GM19452 (cell line): ENCODE results near the gene MRPS15.

Experiments
- ATAC-seq: cut with Tn5 transposase; IDR thresholded peaks from one replicate; pipeline ENCODE4 v1.9.1; 2021; ENCODE audit not compliant: unreplicated experiment

MRPS15 gene

DNA sequence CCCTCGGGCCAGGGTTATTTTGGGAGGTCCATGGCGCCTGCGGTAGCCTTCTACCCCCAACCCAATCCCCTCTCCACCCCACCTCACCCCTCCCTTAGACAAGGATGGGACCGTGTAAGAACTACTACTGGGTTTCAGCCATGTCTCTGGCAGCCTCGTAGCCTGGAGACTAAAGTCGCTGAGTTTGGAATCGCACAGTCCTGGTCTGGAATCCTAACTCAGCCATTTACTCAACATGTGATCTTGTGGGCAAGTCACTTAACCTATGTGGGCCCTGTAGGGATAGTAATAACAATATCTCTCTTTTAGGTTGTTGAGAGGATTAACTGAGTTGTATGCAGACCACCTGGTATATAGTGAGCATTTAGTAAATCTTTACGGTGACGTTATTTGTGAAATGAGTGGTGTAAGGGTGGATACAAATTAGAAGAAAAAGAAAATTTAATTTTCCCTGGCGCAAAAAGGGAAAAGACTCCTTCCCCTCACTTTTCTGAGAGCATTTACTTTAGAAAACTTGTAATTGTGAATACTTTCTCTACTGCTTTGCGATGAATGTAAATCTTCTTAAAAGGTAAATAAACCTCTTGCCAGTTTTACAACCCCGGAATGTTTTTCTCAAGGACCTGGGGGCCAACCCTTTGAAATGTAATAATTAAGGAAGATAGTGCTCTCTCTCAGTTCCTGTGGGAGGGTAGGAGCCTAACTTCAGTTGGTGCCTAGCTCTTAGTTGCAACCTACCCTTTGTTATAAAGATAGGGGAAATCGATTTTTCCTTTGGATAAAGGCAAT, 615 bp upstream of the MRPS15 start:
- ATAC-seq: peak; percentile 26

DNA sequence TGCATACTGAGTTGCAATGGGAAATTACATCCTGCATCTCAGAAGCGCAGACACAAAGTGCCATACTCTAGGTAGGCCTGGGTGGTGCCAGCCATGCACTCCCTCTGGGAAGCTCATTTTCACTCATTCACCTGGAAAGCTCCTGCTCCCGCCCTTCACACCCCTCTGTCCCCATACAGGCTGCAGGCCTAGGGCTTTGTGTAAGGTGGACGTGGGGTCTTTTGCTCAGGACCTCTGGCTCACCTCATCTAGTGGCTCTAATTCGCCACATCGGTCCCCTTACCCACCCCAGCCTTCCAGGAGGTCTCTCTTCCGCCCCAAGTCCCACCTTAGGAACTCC, 751 bp downstream of the MRPS15 start:
- no peak for ATAC-seq

DNA sequence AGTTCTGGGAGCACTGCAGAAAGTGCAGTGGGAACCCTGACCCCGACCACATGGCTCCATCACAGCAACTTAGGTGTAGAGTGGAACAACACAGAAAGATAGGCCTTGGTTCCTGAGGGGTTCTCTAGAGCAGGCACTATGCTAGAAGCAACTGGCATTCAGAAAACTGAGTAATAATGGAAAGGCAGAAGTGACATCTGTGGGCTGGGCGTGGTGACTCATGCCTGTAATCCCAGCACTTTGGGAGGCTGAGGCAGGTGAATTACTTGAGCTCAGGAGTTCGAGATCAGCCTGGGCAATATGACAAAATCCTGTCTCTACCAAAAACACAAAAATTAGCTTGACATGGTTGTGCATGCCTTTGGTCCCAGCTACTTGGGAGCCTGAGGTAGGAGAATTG, 5.3 kb downstream of the MRPS15 start:
- ATAC-seq: no peak

DNA sequence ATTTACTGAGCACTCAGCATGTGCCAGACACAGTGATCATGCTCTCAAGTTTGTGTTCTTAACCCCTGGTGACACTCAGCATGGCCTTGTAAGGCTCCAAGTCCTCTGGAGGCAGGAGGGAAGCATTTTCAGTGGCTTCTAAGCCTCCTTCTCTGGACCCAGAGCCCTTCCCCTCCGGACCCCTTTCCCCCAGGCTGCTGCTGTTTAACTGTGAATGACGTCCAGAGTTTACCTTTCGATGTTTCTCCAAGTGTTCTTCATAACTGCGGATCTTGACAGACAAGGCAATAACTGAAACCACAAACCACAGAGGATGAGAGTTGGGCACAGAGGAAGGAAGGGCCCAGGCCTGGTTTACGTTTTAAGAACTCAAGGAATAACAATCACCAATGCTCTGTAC, 6.5 kb downstream of the MRPS15 start:
- ATAC-seq: no peak

DNA sequence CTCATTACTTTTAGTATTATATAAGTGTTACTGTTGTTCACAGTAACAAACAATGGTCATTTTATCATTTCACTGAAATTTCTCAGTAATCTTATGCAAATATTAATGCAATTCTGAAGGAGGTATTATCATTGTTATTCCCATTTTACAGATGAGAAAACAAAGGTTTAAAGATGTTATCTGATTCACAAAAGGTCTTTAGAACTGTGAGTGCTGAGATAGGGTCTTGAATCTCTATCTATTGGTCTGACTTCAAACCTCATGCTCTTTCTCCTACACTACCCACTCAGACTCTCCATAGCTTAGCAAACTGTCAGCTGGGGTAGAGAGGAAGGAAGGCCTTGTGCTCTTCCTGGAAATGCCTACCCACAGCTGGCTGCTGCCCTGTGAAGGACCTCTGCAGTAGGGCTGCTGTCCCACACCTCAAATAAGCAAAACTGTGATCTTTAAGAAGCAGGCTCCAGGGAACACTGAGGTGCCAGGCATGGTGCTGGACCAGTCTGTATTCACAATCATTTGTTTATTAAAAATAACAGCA, 7.7 kb downstream of the MRPS15 start:
- no peak for ATAC-seq

DNA sequence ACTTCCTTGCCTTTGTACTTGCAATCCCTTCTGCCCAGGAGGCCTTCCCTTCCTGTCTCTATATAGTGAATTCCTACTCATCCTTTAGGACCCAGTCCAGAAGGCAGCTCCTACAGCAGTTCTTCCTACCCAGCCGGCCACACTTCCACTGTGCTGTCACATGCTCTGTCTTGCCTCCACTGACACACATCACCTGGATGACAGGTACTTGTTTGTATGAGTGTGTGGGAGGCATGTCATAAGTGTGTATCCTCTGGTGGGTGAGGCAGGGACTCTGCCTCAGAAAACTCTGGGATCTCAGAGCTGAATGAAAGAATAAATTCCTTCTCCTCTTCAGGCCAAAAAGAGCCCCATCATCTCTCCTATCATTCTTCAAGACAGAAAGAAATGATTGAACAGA, 8.8 kb downstream of the MRPS15 start:
- no peak for ATAC-seq

GRCh38 chr1:36453600-36454388, 10.4 kb downstream of the MRPS15 start:
- no peak for ATAC-seq

- ATAC-seq: no peak
Observed at GRCh38 chr1:36453051-36453450, 11.1 kb downstream of the MRPS15 start.

DNA sequence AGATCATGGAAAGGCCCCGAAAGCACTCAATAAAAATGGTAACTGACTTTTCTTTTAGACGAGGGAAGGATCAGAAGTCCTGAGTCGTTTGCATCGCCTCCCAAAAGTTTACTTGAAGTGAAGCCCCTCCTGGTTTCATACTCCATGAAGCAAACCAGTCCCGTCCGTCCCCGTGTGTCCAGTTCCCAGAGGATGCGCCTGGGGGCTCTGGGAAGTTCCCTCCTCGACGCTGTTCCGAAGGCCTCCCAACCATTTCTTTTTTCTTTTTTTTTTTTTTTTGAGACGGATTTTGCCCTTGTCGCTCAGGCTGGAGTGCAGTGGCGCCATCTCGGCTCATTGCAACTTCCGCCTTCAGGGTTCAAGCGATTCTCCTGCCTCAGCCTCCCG, 13.3 kb downstream of the MRPS15 start:
- no peak for ATAC-seq

DNA sequence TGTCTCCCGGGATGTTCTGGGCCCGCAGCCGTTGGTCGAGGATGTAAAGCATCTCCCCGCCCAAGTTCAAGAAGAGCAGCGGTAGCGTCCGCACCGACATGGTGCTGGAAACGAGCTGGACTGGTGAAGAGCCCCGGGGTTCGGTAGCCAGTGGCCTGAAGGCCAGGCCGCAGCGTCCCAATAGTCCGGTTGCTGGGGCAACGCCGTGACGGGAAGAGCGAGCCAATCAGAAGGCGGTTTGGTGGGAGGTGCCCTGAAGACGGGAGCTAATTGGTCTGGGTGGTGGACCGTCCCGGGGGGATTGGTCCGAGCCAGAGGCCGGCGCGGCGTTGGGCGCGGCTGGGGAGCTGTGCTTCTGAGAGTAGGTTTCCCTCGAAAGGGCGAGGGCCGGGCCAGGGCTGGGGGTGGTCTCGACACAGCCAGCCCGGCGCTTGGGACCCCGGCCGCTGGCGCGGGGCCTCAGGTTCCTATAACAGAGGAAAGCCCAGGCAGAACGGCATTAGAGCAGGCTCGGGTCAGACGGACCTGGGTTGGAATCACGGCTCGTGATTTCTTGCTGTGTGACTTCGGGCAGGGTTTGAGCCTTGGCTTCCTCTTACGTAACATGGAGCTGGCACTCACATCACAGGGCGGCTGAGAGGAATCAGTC, 13.8 kb downstream of the MRPS15 start, which contains the start of gene OSCP1:
TSS of gene OSCP1 (minus strand) at position 182 of the 649 bp plus-strand sequence. CDS start at position 100, 82 bp downstream.
- ATAC-seq: peak; percentile 96

GRCh38 chr1:36448530-36449056, 15.6 kb downstream of the MRPS15 start:
- ATAC-seq: no peak

DNA sequence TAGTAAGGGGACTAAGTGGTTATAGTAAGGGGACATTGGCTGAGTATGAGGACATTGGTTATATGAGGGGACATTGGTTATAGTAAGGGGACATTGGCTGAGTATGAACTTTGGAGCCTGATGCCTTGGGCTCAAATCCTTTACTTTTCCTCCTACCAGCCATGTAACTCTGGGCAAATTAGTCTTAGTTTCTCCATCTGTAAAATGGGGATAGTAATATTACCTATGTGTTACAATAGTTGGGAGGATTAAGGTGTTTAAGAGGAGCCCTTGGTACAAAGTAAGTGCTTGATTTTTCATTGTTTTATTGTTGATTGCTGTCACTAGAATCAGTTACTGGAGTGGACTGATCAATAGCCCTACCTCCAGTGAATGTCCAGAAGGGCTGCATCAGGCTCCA, 16.7 kb downstream of the MRPS15 start:
- ATAC-seq: no peak

DNA sequence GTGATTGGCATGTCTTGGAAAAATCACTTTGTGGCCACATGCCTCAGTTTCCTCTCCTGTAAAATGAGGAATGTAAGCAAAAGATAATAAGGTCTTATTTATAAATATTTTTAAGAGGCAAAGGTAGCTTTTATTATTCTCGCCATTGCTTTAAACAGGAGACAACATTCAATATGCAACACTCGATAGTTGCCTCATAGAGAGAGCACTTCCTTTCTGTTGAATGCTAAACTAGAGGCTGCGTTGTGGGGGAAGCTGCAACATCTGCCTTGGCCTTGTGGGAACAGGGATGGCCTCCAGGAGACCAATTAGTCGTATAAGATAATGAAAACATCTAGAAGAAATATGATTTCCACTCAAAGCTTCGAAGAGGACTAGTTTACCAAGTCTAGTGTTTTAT, 17.4 kb downstream of the MRPS15 start:
- ATAC-seq: no peak

DNA sequence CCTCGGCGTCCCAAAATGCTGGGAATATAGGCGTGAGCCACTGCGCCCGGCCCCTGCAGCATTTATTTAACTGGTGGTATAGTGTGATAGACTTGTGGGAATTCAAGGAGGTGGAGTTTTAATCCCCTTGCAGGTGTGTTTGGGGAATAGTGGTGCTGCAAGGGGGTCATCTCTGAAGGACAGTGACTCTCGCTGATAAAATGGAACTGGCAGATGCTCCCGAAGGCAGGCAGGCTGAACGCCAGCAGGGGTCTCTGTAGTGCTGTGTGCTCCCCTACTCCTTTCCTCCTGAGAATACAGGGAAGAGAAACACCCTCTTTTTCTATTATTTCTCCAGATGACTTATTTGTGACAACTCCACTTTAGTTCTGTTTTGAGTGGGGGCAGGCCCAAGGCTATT, 17.9 kb downstream of the MRPS15 start:
- ATAC-seq: no peak

DNA sequence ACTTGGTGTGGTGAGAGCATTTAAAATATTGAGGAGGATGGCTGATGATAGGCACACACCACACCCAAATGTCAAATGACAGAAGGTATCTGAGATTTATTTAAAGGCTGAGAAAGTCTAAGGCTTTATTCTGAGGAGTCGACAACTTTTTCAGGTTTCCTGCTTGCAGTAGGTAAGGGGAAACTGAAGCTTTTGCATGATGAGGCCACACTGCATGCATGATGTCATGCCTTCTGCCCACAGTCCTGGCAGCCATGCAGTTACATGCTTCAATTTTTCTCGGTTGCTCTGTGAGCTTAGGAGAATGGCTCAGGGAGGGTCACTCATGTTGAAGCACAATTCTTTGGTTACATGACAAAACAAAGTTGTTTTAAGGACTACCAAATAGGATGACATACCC, 20.9 kb downstream of the MRPS15 start:
- no peak for ATAC-seq

DNA sequence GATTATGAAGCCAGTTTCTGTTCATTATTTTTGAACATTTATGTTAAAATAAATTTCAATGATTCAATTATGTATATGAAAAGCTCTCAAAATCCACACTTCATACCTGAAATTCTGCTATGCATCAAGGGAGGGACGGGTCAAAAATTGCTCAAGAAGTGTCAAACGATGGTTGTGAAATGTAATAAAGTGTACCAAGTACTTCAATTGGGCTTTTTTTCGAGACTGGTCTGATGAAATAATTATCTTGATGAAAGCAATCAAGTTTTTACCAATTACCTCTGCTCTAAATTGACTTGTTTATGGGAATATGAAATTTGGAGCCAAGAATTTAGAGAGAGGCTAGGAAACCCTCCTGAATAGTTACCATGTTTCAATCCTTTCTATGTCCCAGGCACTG, 21.8 kb downstream of the MRPS15 start:
- ATAC-seq: no peak

- ATAC-seq: no peak
Observed at GRCh38 chr1:36440646-36441045, 23.5 kb downstream of the MRPS15 start.

DNA sequence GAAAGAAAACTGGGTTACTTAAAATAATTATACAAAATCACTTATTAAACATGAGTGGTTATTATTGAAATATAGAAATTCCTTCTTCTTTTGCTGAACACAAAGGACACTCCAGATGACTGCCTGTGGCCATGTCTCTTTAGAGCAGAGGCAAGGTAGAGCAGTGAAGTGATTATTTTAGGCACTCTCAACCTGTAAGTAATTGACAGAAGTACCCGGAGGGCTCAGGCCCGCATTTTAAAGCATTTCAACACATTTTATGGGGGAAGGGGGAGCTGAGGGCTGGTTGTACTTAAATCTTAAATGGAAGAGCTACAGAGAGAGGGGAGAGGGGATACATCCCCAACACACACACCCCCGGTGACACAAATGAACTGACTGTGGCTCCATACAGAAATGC, 24.1 kb downstream of the MRPS15 start:
- no peak for ATAC-seq

DNA sequence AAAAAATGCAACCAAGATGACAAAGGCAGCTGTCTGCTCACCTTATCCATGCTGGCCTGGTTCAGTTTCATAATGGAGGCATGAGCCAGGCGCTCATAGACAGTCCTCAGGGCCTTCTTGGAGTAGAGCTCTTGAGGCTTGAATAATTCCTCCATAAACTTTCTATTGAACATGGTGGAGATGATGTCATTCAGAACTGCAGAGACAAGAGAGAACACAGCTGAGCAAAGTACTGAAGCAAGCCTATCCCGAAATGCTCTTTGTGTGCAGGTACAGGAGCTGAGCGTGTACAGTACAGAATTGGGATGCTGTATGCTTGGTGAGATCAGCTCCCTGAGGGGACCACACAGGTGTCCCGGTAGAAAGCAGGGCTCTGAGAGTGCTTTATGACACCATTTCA, 25.5 kb downstream of the MRPS15 start:
- ATAC-seq: no peak

DNA sequence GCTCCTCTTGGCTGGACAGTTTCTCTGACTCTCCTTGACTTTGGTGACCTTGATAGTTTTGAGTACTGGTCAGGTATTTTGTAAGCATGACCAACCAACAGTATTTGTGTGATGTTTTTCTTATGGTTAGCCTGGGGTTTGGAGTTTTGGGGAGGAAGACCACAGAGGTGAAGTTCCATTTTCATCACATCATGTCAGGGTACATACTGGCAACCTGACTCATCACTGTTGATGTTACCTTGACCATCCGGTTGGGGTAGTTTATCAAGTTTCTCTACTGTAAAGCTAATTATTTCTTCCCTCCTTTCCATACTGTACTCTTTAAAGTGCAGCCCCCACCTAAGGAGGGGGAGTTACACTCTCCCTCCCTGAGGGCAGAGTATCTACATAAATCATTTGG, 27.4 kb downstream of the MRPS15 start:
- ATAC-seq: no peak

DNA sequence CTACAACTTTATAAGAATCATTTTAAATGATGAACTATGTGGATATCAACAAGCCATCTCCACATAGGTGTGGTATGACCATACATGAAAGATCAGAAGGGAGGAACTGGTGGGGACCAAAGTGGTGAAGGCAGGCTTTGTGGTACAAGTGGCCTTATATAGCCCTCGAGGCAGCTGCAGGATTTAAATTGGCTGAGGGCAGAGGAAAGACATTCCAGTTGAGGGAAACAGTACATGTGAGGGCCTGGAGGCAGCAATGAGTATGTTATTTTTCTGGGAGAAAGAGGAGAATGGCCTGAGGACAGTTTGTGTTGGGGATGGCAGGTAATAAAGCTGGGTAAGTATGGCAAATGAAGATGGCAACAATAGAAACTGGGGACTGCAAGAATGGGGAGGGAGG, 31.1 kb downstream of the MRPS15 start:
- ATAC-seq: no peak
